IPS-20b (cell line): ENCODE measurements around the gene PRPF40B.
"Not testable (repeated sequence)": the region's sequence is repeated elsewhere in the genome, so short reads cannot be mapped to it uniquely, and the experiment has no call there.

ENCODE experiments used
- H3K27ac ChIP-seq: one replicate; pipeline ENCODE4 v1.5.1; 2013; ENCODE audit warnings: low read length
- H3K27me3 ChIP-seq: 2 replicates; pipeline ENCODE4 v1.6.1; 2013; ENCODE audit warnings: mild to moderate bottlenecking, low read length, inconsistent platforms; ENCODE audit not compliant: insufficient read depth
- H3K36me3 ChIP-seq: 2 replicates; pipeline ENCODE4 v1.6.1; 2013; ENCODE audit warnings: low read depth, mild to moderate bottlenecking, inconsistent platforms, low read length, moderate library complexity; ENCODE audit not compliant: insufficient read depth
- H3K4me1 ChIP-seq: 2 replicates; pipeline ENCODE4 v1.6.1; 2013; ENCODE audit warnings: mild to moderate bottlenecking, control low read depth, inconsistent platforms, low read length, moderate library complexity; ENCODE audit not compliant: insufficient read depth
- H3K4me3 ChIP-seq: 2 replicates; pipeline ENCODE4 v1.5.1; 2013; ENCODE audit warnings: mild to moderate bottlenecking, low read length, inconsistent platforms
- H3K9ac ChIP-seq: 2 replicates; pipeline ENCODE4 v1.6.1; 2013; ENCODE audit warnings: low read depth, mild to moderate bottlenecking, inconsistent platforms, low read length, moderate library complexity
- H3K9me3 ChIP-seq: 2 replicates; pipeline ENCODE4 v1.6.1; 2013; ENCODE audit warnings: mild to moderate bottlenecking, low read depth, low read length, inconsistent platforms; ENCODE audit not compliant: insufficient read depth

PRPF40B gene

GRCh38 chr12:49587174-49587908, 36.0 kb upstream of the PRPF40B start:
- no peaks in the 10 kb centered on the region for H3K9me3 ChIP-seq
- no peaks in the 10 kb centered on the region for H3K4me1 ChIP-seq
- peaks cover 13% of the 10 kb centered on the region; the same call in 1 of the 2 replicates for H3K36me3 ChIP-seq
- no peaks in the 10 kb centered on the region for H3K27me3 ChIP-seq
- H3K4me3 ChIP-seq, result no peak overlapping the region
- no peak overlapping the region for H3K9ac ChIP-seq
- H3K27ac ChIP-seq, result no peak overlapping the region

- Histone ChIP-seq H3K27me3 (no peaks in the 10 kb centered on the region), H3K4me3 (no peak overlapping the region), H3K9ac (no peak overlapping the region), H3K9me3 (no peaks in the 10 kb centered on the region), H3K4me1 (no peaks in the 10 kb centered on the region), H3K27ac (no peak overlapping the region), H3K36me3 (peaks cover 11% of the 10 kb centered on the region; the same call in 1 of the 2 replicates)
These were observed 35.1 kb upstream of the PRPF40B start for GRCh38 chr12:49588281-49588680.

DNA sequence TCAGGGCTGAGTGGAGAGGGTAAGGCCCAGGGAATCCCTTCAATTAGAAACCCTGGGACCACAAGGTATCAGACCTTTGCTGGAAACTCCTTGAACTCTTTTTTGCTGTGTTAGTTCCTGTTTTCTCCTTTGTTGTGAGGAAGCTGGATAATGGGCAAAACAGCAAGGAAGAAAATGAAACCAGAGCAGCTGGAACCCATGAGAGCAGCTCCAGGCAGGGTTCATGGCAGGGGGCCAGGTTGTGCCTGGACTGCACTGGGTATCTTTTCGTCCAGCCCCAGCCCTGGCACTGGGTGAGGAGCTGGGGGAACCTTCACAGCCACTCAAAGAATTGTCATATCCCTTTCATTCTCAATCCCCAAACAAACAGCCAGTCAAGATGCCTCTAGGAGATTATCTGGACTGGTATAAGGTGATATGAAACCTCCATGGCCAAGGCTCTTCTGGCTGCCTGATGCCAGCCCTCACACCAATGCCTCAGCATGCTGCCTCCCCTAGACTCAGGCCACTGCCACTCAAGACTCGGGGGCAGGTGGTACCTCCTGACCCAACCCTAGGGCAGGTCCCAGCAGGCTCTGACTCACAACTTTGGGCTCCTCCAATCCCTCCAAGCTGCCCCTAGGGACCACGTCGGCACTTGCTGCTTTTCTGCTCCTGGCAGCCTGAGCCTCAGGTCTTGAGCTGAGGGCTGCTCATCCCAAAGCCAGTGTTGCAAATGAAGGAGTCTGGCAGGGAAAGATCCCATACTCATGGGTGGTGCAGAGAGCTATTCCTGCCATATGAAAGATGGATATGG, 34.4 kb upstream of the PRPF40B start:
- Histone ChIP-seq H3K4me3 (no peak overlapping the region), H3K9ac (no peak overlapping the region), H3K27ac (no peak overlapping the region), H3K9me3 (no peaks in the 10 kb centered on the region), H3K27me3 (no peaks in the 10 kb centered on the region), H3K4me1 (no peaks in the 10 kb centered on the region), H3K36me3 (0 out of 2 replicates have a peak, but pooled peaks cover 5% of the 10 kb centered on the region)

DNA sequence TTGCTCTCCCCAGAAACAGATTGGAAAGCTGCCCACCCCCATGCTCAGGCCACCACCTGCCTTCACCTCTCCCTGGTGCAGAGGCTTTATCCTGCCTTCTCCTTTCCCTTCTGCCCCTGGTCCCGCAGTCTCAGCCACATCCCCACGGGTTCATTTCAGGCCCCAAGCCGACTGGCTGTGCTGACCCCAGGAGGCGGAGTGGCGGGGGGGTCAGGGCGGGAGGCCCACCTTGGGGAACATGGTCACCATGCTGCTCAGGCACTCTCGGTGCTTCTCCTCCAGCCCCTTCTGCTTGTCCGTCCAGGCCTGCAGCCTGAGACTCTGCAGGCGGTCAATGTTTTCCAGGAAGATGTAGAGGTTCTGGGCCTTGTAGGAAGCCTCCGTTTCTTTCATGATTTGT, 24.8 kb upstream of the PRPF40B start:
- H3K9ac ChIP-seq, result no peak overlapping the region
- H3K4me1 ChIP-seq, result no peaks in the 10 kb centered on the region
- H3K9me3 ChIP-seq, result no peaks in the 10 kb centered on the region
- H3K27ac ChIP-seq, result no peak overlapping the region
- 0 out of 2 replicates have a peak, but pooled peaks cover 10% of the 10 kb centered on the region for H3K27me3 ChIP-seq
- H3K36me3 ChIP-seq, result no peaks in the 10 kb centered on the region
- H3K4me3 ChIP-seq, result no peak overlapping the region

DNA sequence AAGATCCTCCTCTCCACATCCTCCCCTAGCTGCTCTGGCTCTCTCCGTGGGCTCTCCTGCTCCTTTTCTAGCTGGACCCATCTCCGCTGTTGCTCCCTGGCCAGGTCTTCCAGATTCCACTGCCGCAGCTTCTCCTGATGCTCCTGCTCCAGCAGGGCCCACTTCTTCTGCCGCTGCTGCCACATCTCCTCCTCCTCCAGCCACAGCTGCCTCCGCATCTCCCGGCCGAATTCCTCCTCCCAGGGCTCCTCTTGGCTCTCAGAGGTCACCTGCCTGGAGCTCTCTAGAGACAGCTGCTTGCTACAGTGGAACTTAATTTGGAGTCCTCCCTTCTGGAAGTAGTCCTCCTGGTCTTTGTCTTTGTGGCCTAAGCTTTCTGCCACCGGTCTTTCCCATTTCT, 23.4 kb upstream of the PRPF40B start:
- no peak overlapping the region for H3K9ac ChIP-seq
- no peaks in the 10 kb centered on the region for H3K36me3 ChIP-seq
- 0 out of 2 replicates have a peak, but pooled peaks cover 12% of the 10 kb centered on the region for H3K27me3 ChIP-seq
- no peaks in the 10 kb centered on the region for H3K4me1 ChIP-seq
- H3K9me3 ChIP-seq, result no peaks in the 10 kb centered on the region
- H3K27ac ChIP-seq, result no peak overlapping the region
- no peak overlapping the region for H3K4me3 ChIP-seq

GRCh38 chr12:49603721-49604120, 19.6 kb upstream of the PRPF40B start:
- Histone ChIP-seq H3K9me3 (no peaks in the 10 kb centered on the region), H3K4me3 (no peak overlapping the region), H3K4me1 (no peaks in the 10 kb centered on the region), H3K9ac (no peak overlapping the region), H3K36me3 (no peaks in the 10 kb centered on the region), H3K27me3 (peaks cover 12% of the 10 kb centered on the region; the same call in 1 of the 2 replicates), H3K27ac (no peak overlapping the region)

GRCh38 chr12:49604856-49605255, 18.5 kb upstream of the PRPF40B start:
- no peaks in the 10 kb centered on the region for H3K36me3 ChIP-seq
- no peak overlapping the region for H3K27ac ChIP-seq
- H3K9me3 ChIP-seq, result no peaks in the 10 kb centered on the region
- no peak overlapping the region for H3K9ac ChIP-seq
- H3K27me3 ChIP-seq, result peaks cover 15% of the 10 kb centered on the region; the same call in 1 of the 2 replicates
- no peaks in the 10 kb centered on the region for H3K4me1 ChIP-seq
- no peak overlapping the region for H3K4me3 ChIP-seq

GRCh38 chr12:49605539-49605938, 17.8 kb upstream of the PRPF40B start, which contains the start of gene FAM186B:
Gene FAM186B, minus strand, starts transcription at chr12:49605639. Its CDS starts 162 bp downstream, at chr12:49605477.
- H3K4me1 ChIP-seq, H3K36me3 ChIP-seq, H3K27ac ChIP-seq, H3K9ac ChIP-seq, H3K4me3 ChIP-seq, H3K9me3 ChIP-seq: not testable (repeated sequence)
- H3K27me3 ChIP-seq, result peaks cover 14% of the 10 kb centered on the region; the same call in 1 of the 2 replicates

DNA sequence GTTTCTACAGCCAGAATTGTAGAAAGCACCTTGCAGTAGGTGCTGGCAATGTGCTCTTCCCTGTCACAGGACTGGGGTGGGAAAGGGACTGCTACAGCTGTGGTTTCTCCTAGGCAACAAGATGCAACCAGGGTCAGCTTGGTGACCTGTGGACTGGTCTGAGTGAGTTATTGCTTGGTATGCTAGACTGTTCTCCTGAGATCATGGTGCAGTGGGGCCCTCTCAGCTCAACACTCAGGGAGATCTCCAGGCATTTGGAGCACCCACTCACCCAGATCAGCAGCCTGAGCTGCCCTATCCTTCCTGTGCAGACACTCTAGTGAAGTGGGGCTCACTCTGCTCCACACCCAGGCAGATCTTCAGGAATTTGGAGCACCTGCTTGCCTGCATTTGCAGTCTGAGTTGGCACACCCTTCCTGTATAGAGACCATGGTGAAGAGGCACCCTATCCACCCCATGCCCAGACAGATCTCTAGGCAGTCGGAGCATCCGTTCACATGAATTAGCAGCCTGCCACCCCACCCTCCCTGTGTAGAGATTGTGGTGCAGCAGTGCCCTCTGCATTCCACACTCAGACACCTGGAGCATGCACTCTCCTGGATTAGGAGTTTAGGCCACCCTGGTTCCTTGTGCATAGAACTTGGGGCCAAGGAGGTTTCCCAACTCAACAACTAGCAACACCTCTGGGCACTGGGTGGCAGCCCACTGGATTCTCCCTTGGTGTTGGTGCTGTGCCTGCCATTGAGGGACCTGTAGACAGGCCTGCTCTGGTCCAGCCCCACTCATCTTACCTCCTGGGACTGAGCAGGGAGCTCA, 14.1 kb upstream of the PRPF40B start:
- Histone ChIP-seq H3K9me3 (no peaks in the 10 kb centered on the region), H3K27me3 (peaks cover 3% of the 10 kb centered on the region; the same call in 1 of the 2 replicates), H3K9ac (no peak overlapping the region), H3K4me3 (no peak overlapping the region), H3K36me3 (no peaks in the 10 kb centered on the region), H3K27ac (no peak overlapping the region), H3K4me1 (no peaks in the 10 kb centered on the region)

- no peaks in the 10 kb centered on the region for H3K36me3 ChIP-seq
- H3K4me3 ChIP-seq, result no peak overlapping the region
- no peak overlapping the region for H3K9ac ChIP-seq
- H3K27ac ChIP-seq, result no peak overlapping the region
- no peaks in the 10 kb centered on the region for H3K9me3 ChIP-seq
- H3K4me1 ChIP-seq, result no peaks in the 10 kb centered on the region
- peaks cover 3% of the 10 kb centered on the region; the same call in 1 of the 2 replicates for H3K27me3 ChIP-seq
These were observed 13.5 kb upstream of the PRPF40B start for GRCh38 chr12:49609875-49610154.

DNA sequence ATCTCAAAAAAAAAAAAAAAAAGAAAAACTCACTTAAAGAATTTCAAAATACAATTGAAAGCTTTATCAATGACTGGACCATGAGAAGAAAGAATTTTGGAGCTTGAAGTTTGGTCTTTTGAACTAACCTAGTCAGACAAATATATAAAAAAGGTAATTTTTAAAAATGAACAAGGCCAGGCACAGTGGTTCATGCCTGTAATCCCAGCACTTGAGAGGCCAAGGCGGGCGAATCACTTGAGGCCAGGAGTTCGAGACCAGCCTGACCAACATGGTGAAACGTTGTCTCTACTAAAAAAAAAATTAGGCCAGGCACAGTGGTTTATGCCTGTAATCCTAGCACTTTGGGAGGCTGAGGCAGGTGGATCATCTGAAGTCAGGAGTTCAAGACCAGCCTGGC, 12.6 kb upstream of the PRPF40B start:
- H3K9me3 ChIP-seq, H3K27ac ChIP-seq, H3K4me3 ChIP-seq, H3K9ac ChIP-seq, H3K27me3 ChIP-seq, H3K36me3 ChIP-seq, H3K4me1 ChIP-seq: not testable (repeated sequence)
